GM23338 (cell line): ENCODE data around the gene CENPT. TPM values are rescaled to one million over a fixed set of nuclear protein-coding genes. Genes with fewer than 3 reads are reported as not detected.

Experiments
- ATAC-seq: fragments of 200-7000 bp; cut with Tn5 transposase; 3 replicates; pipeline ENCODE4 v1.9.1; 2020
- DNase-seq: peaks from one replicate; pipeline ENCODE4 v3.0.0-alpha.2; 2015; ENCODE audit warnings: low spot score
- H2AFZ ChIP-seq: fragments of 200-600 bp; sonication (generic); 2 replicates; pipeline ENCODE4 v1.8.0; 2016; ENCODE audit warnings: antibody characterized with exemption, mild to moderate bottlenecking, moderate library complexity
- H3F3A ChIP-seq: fragments of 200-600 bp; sonication (generic); replicated peaks from 2 replicates; pipeline ENCODE4 v1.8.0; 2017; ENCODE audit warnings: antibody characterized with exemption, mixed run types, low read depth
- H3K27ac ChIP-seq: fragments of 200-600 bp; sonication (generic); 2 replicates; pipeline ENCODE4 v1.6.1; 2016; ENCODE audit warnings: low read depth
- H3K27me3 ChIP-seq: fragments of 200-600 bp; sonication (generic); 2 replicates; pipeline ENCODE4 v1.8.0; 2016; ENCODE audit warnings: mild to moderate bottlenecking, mixed run types, moderate library complexity; ENCODE audit not compliant: insufficient read depth
- H3K36me3 ChIP-seq: fragments of 200-600 bp; sonication (generic); 2 replicates; pipeline ENCODE4 v1.8.0; 2016; ENCODE audit warnings: mild to moderate bottlenecking; ENCODE audit not compliant: insufficient read depth
- H3K4me1 ChIP-seq: fragments of 200-600 bp; sonication (generic); 2 replicates; pipeline ENCODE4 v1.8.0; 2016; ENCODE audit warnings: mild to moderate bottlenecking, moderate library complexity; ENCODE audit not compliant: insufficient read depth
- H3K4me2 ChIP-seq: fragments of 200-600 bp; sonication (generic); 2 replicates; pipeline ENCODE4 v1.7.1; 2017; ENCODE audit warnings: mixed run types
- H3K4me3 ChIP-seq: fragments of 200-600 bp; sonication (generic); 2 replicates; pipeline ENCODE4 v1.6.1; 2016; ENCODE audit warnings: mixed run types
- H3K79me2 ChIP-seq: fragments of 200-600 bp; sonication (generic); replicated peaks from 2 replicates; pipeline ENCODE4 v1.8.0; 2017; ENCODE audit warnings: mild to moderate bottlenecking; ENCODE audit not compliant: insufficient read depth
- H3K9me2 ChIP-seq: fragments of 200-600 bp; sonication (generic); 2 replicates; pipeline ENCODE4 v1.8.0; 2017; ENCODE audit not compliant: insufficient read depth
- H4K20me1 ChIP-seq: fragments of 200-600 bp; sonication (generic); replicated peaks from 2 replicates; pipeline ENCODE4 v1.8.0; 2017; ENCODE audit warnings: mild to moderate bottlenecking; ENCODE audit not compliant: insufficient read depth
- H3K27ac Mint-ChIP-seq: 2 replicates; pipeline ENCODE4 v1.8.0; 2020; ENCODE audit warnings: inconsistent platforms, mild to moderate bottlenecking, moderate library complexity, mixed read lengths
- H3K27me3 Mint-ChIP-seq: 3 replicates; pipeline ENCODE4 v1.8.0; 2022; ENCODE audit warnings: low read depth, mild to moderate bottlenecking, moderate library complexity, mixed read lengths, inconsistent platforms; ENCODE audit not compliant: insufficient read depth, poor library complexity
- H3K36me3 Mint-ChIP-seq: 3 replicates; pipeline ENCODE4 v1.8.0; 2021; ENCODE audit warnings: low read depth, mild to moderate bottlenecking, inconsistent platforms, moderate library complexity, mixed read lengths
- H3K4me1 Mint-ChIP-seq: 3 replicates; pipeline ENCODE4 v1.8.0; 2020; ENCODE audit warnings: mild to moderate bottlenecking, inconsistent platforms, mixed read lengths
- H3K4me3 Mint-ChIP-seq: 3 replicates; pipeline ENCODE4 v1.8.0; 2021; ENCODE audit warnings: moderate library complexity, mild to moderate bottlenecking, inconsistent platforms, mixed read lengths
- H3K9me3 Mint-ChIP-seq: 3 replicates; pipeline ENCODE4 v1.8.0; 2020; ENCODE audit warnings: moderate library complexity, mild to moderate bottlenecking, inconsistent platforms, mixed read lengths
- ETS1 ChIP-seq: IDR thresholded peaks from 2 replicates; pipeline ENCODE4 v1.6.1; 2016; ENCODE audit warnings: antibody characterized with exemption
- JUNB ChIP-seq: IDR thresholded peaks from one replicate; pipeline ENCODE4 v1.6.1; 2016; ENCODE audit warnings: antibody characterized with exemption; ENCODE audit not compliant: unreplicated experiment
- POLR2AphosphoS5 ChIP-seq: IDR thresholded peaks from 2 replicates; pipeline ENCODE4 v1.6.1; 2016; ENCODE audit warnings: antibody characterized with exemption, low read depth
- ZNF462 ChIP-seq: fragments of 250-450 bp; sonication (Bioruptor Pico); IDR thresholded peaks from 2 replicates; pipeline ENCODE4 v1.5.0; 2020; ENCODE audit warnings: mild to moderate bottlenecking, moderate library complexity
- polyA plus RNA-seq: library from polyadenylated mRNA; unstranded; fragments of >200 nt; fragmentation: Nextera tagmentation; extraction: Ambion mirVana; gene quantifications from 2 replicates; pipeline ENCODE4 v1.2.1, GENCODE V29; 2016
- total RNA-seq: library from RNA; depleted of rRNA; stranded (reverse); fragments of >200 nt; shearing (Covaris generic); gene quantifications from 2 replicates; pipeline ENCODE4 v1.2.3, GENCODE V29; 2014
- TF ChIP-seq, protein P1 (sequence below), 2 experiments: fragments of 200-600 bp in 1 of 2; sonication (generic) in 1 of 2; conservative IDR thresholded peaks; 2 replicates each; pipeline versions ENCODE4 v1.5.1 to v1.6.1; 2016 to 2017; ENCODE audit warnings: antibody characterized with exemption in 2 of 2, low read depth in 2 of 2, mild to moderate bottlenecking in 2 of 2, moderate library complexity in 1 of 2

CENPT gene
- total and polyA plus RNA-seq, 2 experiments from 2014 or later = 55.4 to 63.8 TPM

DNA sequence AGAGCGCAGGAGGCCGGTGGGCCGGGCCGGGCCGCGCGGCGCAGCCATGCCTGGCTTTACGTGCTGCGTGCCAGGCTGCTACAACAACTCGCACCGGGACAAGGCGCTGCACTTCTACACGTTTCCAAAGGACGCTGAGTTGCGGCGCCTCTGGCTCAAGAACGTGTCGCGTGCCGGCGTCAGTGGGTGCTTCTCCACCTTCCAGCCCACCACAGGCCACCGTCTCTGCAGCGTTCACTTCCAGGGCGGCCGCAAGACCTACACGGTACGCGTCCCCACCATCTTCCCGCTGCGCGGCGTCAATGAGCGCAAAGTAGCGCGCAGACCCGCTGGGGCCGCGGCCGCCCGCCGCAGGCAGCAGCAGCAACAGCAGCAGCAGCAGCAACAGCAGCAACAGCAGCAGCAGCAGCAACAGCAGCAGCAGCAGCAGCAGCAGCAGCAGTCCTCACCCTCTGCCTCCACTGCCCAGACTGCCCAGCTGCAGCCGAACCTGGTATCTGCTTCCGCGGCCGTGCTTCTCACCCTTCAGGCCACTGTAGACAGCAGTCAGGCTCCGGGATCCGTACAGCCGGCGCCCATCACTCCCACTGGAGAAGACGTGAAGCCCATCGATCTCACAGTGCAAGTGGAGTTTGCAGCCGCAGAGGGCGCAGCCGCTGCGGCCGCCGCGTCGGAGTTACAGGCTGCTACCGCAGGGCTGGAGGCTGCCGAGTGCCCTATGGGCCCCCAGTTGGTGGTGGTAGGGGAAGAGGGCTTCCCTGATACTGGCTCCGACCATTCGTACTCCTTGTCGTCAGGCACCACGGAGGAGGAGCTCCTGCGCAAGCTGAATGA is 4.8 kb downstream of the CENPT start:
- Mint-ChIP-seq H3K27me3 (peaks cover 15% of the 10 kb centered on the region), H3K4me1 (peaks cover 40% of the 10 kb centered on the region), H3K4me3 (peak overlapping the region; percentile 80), H3K27ac (peak overlapping the region; percentile 78), H3K36me3 (peaks cover 9% of the 10 kb centered on the region), H3K9me3 (no peaks in the 10 kb centered on the region)
- TF ChIP-seq, protein P1, sequence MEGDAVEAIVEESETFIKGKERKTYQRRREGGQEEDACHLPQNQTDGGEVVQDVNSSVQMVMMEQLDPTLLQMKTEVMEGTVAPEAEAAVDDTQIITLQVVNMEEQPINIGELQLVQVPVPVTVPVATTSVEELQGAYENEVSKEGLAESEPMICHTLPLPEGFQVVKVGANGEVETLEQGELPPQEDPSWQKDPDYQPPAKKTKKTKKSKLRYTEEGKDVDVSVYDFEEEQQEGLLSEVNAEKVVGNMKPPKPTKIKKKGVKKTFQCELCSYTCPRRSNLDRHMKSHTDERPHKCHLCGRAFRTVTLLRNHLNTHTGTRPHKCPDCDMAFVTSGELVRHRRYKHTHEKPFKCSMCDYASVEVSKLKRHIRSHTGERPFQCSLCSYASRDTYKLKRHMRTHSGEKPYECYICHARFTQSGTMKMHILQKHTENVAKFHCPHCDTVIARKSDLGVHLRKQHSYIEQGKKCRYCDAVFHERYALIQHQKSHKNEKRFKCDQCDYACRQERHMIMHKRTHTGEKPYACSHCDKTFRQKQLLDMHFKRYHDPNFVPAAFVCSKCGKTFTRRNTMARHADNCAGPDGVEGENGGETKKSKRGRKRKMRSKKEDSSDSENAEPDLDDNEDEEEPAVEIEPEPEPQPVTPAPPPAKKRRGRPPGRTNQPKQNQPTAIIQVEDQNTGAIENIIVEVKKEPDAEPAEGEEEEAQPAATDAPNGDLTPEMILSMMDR (conservative IDR thresholded peaks at IDR 0.05; ENCODE audit: low read depth in 2 of 2) = peak; percentile 34 to 36
- TF ChIP-seq JUNB = no peak
- peak; percentile 69 for DNase-seq
- H3K27me3 ChIP-seq = no peaks in the 10 kb centered on the region
- H3K9me2 ChIP-seq = no peaks in the 10 kb centered on the region
- H3K27ac ChIP-seq = no peak overlapping the region; the same call in 1 of the 2 replicates
- peak; percentile 8 for ATAC-seq
- H4K20me1 ChIP-seq = peaks cover 14% of the 10 kb centered on the region
- H3K4me1 ChIP-seq = peaks cover 29% of the 10 kb centered on the region
- H3K4me3 ChIP-seq = peak overlapping the region; percentile 91
- no peak overlapping the region; the same call in 1 of the 2 replicates for H2AFZ ChIP-seq
- H3K4me2 ChIP-seq = peak overlapping the region; percentile 87
- peaks cover 35% of the 10 kb centered on the region for H3K79me2 ChIP-seq
- peaks cover 25% of the 10 kb centered on the region for H3F3A ChIP-seq
- H3K36me3 ChIP-seq = no peaks in the 10 kb centered on the region

DNA sequence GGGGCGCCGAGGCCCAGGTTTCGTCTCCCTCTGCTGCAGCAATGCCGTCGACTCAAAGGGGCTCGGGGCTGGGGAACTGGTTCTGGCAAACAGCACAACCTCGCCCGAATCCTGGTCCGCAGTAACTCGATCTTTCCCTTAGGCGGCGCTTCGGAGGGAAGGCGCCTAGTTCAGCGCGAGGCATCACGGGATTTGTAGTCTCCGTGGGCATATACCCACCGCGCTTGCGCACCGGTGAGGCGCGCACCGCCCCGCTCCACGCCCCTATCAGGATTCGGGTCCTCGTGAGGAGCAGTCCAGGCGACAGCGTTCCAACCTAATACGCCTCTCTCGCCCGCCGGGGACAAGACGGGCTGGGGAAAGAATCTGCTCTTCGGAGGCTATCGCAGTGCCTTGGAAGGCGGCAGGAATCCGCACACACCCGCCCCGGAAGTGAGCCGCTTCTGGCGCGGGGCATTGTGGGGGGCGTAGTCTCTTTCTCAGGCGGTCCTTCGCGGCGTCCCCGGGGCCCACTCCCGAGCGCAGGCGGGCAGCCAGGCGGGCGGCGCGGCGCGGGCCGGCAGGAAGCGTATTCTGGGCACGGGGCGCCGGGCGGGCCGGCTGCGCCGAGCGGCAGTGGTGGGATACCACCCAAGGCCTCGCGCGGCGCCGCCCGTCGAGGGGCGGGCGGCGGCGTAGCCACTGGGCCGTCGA is 5.5 kb downstream of the CENPT start, which contains the start of gene THAP11:
Gene THAP11 (plus strand): TSS at position 505 of the 693 bp plus-strand sequence. CDS start 235 bp downstream, outside the sequence.
- H3K9me3 Mint-ChIP-seq = no peaks in the 10 kb centered on the region
- no peaks in the 10 kb centered on the region for H3K36me3 ChIP-seq
- peak within 1 kb of the TSS; percentile 98 for H3K27ac ChIP-seq

More for the DNA sequence above, 5.5 kb downstream of the CENPT start, which contains the start of gene THAP11:
- peak within 1 kb of the TSS; percentile 98 for H3K27ac Mint-ChIP-seq
- peak; percentile 99 for DNase-seq
- H4K20me1 ChIP-seq = peaks cover 8% of the 10 kb centered on the region
- H3K4me1 Mint-ChIP-seq = peaks cover 40% of the 10 kb centered on the region
- H3F3A ChIP-seq = peaks cover 25% of the 10 kb centered on the region
- peaks cover 12% of the 10 kb centered on the region for H3K27me3 Mint-ChIP-seq
- peaks cover 29% of the 10 kb centered on the region for H3K4me1 ChIP-seq
- peak; percentile 39 for ATAC-seq
- peak within 1 kb of the TSS; percentile 87 for H3K4me2 ChIP-seq
- peaks cover 28% of the 10 kb centered on the region for H3K79me2 ChIP-seq
- no peaks in the 10 kb centered on the region for H3K9me2 ChIP-seq
- peak within 1 kb of the TSS; percentile 91 for H3K4me3 ChIP-seq
- H2AFZ ChIP-seq = peak within 1 kb of the TSS; percentile 99
- peak within 1 kb of the TSS; percentile 91 for H3K4me3 Mint-ChIP-seq
- TF ChIP-seq ZNF462 (CRISPR knock-in tag) (no peak), POLR2AphosphoS5 (peak; percentile 55), ETS1 (peak; percentile 95)
- TF ChIP-seq, protein P1 (conservative IDR thresholded peaks at IDR 0.05; ENCODE audit: low read depth in 2 of 2) = peak; percentile 57 to 83
- peaks cover 9% of the 10 kb centered on the region for H3K36me3 Mint-ChIP-seq
- H3K27me3 ChIP-seq = no peaks in the 10 kb centered on the region
